Fibroblast of lung (primary cell): ENCODE results near the gene RXFP4.

ENCODE experiments used
- EZH2 ChIP-seq: IDR thresholded peaks from 2 replicates; pipeline ENCODE4 v1.5.1; 2012; ENCODE audit warnings: low read length, control low read depth, mild to moderate bottlenecking; ENCODE audit errors: missing control alignments
- TF ChIP-seq, protein P1 (sequence below), 2 donors: IDR thresholded peaks in 1 of 2; conservative IDR thresholded peaks in 1 of 2; 1 replicate in 1 of 2; 2 replicates in 1 of 2; pipeline ENCODE4 v1.5.1; 2011 to 2012; ENCODE audit warnings: low read length in 2 of 2, control low read depth in 1 of 2, inconsistent platforms in 1 of 2, low read depth in 1 of 2, mild to moderate bottlenecking in 1 of 2

DNA sequence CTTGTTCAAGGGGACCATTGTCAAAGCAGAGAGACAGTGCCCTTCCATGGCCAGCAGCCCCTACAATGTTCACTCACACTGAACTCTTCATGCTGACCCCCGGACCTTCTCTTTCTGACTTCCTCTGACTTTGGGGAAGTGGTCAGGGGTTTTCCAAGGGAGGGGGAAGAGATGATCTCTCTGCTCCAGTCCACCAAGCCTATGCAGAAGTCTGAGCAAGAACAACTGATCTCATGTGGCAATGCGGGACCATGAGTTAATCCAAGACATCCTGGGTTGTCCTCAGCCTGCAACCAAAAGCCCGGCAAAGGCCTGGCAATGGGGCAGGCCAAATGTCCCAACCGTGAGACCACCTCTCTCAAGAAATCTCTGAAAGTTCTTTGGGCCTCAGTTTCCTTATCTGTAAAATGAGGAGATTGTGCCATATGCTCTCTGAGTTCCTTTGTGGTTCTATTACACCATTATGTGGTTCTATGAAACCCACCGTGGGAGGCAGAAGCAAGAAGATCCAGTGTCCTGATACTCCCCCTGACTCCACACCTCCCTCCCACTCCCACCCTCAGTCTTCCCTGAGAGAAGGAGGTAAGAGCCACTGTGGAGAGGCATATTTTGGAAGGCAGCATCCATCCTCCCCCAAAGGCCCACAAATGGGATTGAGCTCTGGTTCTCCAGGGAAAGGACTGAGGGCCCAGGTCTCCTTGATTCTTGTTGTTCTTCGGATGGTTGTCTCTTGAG lies 48.7 kb downstream of the RXFP4 start:
- TF ChIP-seq, protein P1, sequence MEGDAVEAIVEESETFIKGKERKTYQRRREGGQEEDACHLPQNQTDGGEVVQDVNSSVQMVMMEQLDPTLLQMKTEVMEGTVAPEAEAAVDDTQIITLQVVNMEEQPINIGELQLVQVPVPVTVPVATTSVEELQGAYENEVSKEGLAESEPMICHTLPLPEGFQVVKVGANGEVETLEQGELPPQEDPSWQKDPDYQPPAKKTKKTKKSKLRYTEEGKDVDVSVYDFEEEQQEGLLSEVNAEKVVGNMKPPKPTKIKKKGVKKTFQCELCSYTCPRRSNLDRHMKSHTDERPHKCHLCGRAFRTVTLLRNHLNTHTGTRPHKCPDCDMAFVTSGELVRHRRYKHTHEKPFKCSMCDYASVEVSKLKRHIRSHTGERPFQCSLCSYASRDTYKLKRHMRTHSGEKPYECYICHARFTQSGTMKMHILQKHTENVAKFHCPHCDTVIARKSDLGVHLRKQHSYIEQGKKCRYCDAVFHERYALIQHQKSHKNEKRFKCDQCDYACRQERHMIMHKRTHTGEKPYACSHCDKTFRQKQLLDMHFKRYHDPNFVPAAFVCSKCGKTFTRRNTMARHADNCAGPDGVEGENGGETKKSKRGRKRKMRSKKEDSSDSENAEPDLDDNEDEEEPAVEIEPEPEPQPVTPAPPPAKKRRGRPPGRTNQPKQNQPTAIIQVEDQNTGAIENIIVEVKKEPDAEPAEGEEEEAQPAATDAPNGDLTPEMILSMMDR (conservative IDR thresholded peaks at IDR 0.05 in 1 of 2, IDR thresholded peaks at IDR 0.05 in 1 of 2; ENCODE audit: low read depth in 1 of 2, low read length in 2 of 2) = no peak
- TF ChIP-seq EZH2 = no peak
